ENCODE data around the gene NCOA1. TPM values are rescaled to one million over a fixed set of nuclear protein-coding genes. Genes with fewer than 3 reads are reported as not detected.

NCOA1 gene
- total RNA-seq, 1 donor from 2014 or later: 3.4 TPM

GRCh38 chr2:24744356-24744755, 253.3 kb downstream of the NCOA1 start:
- DNase-seq (ENCODE audit: low read depth) (no peak), FAIRE-seq (no peak)
- H3K36me3 ChIP-seq (ENCODE audit: control insufficient read depth, insufficient read depth, low read length): peaks cover 2% of the 10 kb centered on the region
- TF ChIP-seq, protein P1, sequence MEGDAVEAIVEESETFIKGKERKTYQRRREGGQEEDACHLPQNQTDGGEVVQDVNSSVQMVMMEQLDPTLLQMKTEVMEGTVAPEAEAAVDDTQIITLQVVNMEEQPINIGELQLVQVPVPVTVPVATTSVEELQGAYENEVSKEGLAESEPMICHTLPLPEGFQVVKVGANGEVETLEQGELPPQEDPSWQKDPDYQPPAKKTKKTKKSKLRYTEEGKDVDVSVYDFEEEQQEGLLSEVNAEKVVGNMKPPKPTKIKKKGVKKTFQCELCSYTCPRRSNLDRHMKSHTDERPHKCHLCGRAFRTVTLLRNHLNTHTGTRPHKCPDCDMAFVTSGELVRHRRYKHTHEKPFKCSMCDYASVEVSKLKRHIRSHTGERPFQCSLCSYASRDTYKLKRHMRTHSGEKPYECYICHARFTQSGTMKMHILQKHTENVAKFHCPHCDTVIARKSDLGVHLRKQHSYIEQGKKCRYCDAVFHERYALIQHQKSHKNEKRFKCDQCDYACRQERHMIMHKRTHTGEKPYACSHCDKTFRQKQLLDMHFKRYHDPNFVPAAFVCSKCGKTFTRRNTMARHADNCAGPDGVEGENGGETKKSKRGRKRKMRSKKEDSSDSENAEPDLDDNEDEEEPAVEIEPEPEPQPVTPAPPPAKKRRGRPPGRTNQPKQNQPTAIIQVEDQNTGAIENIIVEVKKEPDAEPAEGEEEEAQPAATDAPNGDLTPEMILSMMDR (IDR thresholded peaks at IDR 0.05; ENCODE audit: insufficient read depth, low read length, severe bottlenecking): no peak
- H3K4me3 ChIP-seq (ENCODE audit: low read depth, low read length): no peak overlapping the region
- H3K27me3 ChIP-seq (ENCODE audit: control insufficient read depth, insufficient read depth, low read length): no peaks in the 10 kb centered on the region

DNA sequence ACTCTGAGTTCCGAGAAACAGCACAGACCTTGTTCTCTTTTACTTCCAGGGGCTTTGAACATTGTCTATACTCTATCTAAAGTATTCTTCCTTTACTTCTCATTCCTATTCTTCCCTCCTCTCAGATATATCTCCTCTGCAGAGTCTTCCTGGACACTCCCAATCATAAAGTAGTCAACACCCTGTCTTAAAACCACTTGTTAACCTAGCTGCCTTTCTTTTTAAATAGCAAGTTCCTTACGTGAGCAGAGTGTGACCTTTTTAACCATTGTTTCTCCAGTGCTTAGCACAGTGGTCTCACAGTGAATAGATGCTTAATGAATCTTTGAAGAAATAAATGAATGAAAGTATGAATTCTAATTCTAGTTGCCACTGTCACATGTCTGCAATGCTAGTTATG, 254.8 kb downstream of the NCOA1 start:
- DNase-seq (ENCODE audit: low read depth): no peak
- TF ChIP-seq, protein P1 (IDR thresholded peaks at IDR 0.05; ENCODE audit: insufficient read depth, low read length, severe bottlenecking): no peak
- Histone ChIP-seq H3K36me3 (ENCODE audit: control insufficient read depth, insufficient read depth, low read length) (peaks cover 2% of the 10 kb centered on the region), H3K27me3 (ENCODE audit: control insufficient read depth, insufficient read depth, low read length) (no peaks in the 10 kb centered on the region), H3K4me3 (ENCODE audit: low read depth, low read length) (no peak overlapping the region)
- FAIRE-seq: no peak

DNA sequence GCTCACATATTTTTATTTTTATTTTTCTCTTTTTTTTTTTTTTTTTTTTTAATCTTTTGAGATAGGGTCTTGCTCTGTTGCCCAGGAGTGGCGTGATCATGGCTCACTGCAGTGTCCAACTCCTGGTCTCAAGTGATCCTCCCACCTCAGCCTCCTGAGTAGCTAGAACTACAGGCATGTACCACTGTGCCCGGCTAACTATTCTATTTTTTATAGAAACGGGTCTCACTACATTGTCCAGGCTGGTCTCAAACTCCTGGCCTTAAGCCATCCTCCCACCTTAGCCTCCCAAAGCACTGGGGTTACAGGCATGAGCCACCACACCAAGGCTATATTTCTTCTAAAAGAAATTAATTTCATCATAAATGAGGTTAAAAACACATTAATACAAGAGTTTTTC, 256.2 kb downstream of the NCOA1 start:
- DNase-seq (ENCODE audit: low read depth): no peak
- H3K36me3 ChIP-seq (ENCODE audit: control insufficient read depth, insufficient read depth, low read length): no peaks in the 10 kb centered on the region
- no peak for FAIRE-seq
- TF ChIP-seq, protein P1 (IDR thresholded peaks at IDR 0.05; ENCODE audit: insufficient read depth, low read length, severe bottlenecking): no peak
- H3K27me3 ChIP-seq (ENCODE audit: control insufficient read depth, insufficient read depth, low read length): no peaks in the 10 kb centered on the region
- H3K4me3 ChIP-seq (ENCODE audit: low read depth, low read length): no peak overlapping the region

DNA sequence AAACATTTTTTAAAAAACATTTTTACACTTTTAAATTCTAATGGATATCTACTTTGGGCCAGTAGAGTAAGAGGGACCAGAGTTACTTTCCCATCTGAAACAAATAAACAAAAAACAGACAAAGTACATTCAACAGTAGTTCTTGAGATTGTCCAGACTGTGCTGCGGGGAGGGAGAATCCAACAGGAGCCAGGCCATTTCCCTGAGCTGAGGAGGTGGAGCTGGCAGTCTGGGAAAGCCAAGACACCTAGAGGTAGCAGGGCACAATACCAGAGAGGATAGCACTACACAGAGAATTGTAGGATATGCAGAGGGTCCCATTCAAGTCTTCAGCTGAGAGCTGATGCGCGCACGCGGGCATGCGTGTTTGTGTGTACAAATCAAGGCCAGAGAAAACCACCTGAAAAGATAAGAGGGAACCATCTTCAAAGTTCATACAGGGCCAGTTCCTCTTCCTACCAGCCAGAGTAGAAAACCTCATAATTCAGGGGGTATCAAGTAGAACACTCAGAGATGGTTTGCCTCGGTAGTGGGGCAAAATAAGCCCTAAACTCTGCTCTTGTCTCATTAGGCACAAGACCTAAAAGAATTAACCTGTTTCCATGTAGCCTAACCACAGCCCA, 258.1 kb downstream of the NCOA1 start:
- DNase-seq (ENCODE audit: low read depth): no peak
- no peak for FAIRE-seq

GRCh38 chr2:24754985-24755705, 264.1 kb downstream of the NCOA1 start:
- FAIRE-seq: no peak
- no peaks in the 10 kb centered on the region for H3K27me3 ChIP-seq (ENCODE audit: control insufficient read depth, insufficient read depth, low read length)
- TF ChIP-seq, protein P1 (IDR thresholded peaks at IDR 0.05; ENCODE audit: insufficient read depth, low read length, severe bottlenecking): no peak
- H3K4me3 ChIP-seq (ENCODE audit: low read depth, low read length): no peak overlapping the region
- H3K36me3 ChIP-seq (ENCODE audit: control insufficient read depth, insufficient read depth, low read length): peaks cover 3% of the 10 kb centered on the region
- DNase-seq (ENCODE audit: low read depth): peak; percentile 46

More for the DNA sequence above, 258.1 kb downstream of the NCOA1 start:
- H3K27me3 ChIP-seq (ENCODE audit: control insufficient read depth, insufficient read depth, low read length): no peaks in the 10 kb centered on the region
- TF ChIP-seq, protein P1 (IDR thresholded peaks at IDR 0.05; ENCODE audit: insufficient read depth, low read length, severe bottlenecking): no peak
- no peak overlapping the region for H3K4me3 ChIP-seq (ENCODE audit: low read depth, low read length)
- H3K36me3 ChIP-seq (ENCODE audit: control insufficient read depth, insufficient read depth, low read length): no peaks in the 10 kb centered on the region

Measured in bronchial epithelial cell (primary cell).